NOMO-1 treated with DMSO at 0.1 percent for 48 hours (cell line): Measurements from ENCODE around the gene SNX20.
A peak's percentile ranks its signal among the peaks of the same experiment; 100 is the strongest.

ENCODE experiments used
- DNase-seq: peaks from one replicate; lab custom pipeline; 2025; ENCODE audit not compliant: unreplicated experiment; lab: John Stamatoyannopoulos, UW

SNX20 gene

DNA sequence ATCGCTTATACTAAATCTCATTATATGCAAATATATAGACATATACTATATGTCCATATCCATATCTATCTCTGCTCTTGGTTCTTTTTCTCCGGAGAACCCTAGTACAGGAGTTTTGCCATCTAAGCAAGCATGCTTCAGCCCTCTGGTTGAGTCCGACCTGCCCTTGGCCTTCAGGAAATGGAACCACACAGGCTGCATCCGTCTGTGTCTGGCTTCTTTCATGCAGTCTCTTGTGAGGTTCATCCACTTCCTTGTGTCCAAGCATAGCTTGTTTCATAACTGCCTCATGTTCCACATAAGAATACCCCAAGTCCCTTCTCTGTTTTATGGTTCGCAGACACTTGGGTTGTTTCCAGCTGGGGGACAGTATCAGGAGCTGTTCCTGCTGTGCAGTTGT lies 16.8 kb downstream of the SNX20 start:
- no peak for DNase-seq

DNA sequence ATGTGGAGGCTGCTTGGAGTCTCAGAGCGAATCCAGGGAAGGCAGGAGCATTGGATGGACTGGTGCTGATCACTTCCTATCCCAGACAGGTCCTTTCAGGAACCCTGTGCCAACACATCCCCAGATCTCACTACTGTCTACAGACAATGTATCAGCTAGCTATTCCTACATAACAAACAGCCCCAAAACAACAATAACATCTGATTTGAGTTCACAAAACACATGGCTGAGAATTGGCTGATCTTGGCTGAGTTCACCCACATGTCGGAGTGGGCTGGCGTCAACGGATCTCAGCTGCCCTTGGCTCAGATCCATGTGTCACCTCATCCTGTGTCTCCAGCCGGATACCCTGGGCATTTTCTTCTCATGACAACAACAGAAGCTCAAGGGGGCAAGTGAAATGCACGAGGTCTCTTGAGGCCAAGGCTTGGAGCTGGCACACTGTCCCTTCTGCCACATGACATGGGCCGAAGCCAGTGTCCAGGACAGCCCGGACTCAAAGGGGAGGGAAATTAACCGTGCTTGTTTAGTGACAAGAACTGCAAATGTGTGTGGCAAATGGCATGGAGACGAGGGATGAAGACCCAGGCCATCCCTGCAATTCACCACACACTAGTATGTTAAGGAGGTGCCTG lies 18.7 kb downstream of the SNX20 start:
- DNase-seq: no peak

DNA sequence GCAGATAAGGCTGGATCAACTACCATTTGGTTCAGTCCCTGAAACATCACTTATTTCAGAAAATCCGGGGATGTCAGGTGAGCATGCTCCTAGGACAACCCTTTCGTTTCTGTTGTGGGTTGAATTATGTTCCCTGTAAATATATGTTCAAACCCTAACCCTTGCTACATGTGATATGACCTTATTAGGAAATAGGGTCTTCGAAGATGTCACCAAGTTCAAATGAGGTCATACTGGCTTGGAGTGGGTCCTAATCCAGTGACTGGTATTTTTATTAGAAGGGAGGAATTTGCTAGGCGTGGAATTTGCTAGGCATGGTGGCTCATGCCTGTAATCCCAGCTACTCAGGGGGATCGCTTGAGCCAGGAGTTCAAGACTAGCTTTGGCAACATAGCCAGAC lies 21.3 kb downstream of the SNX20 start:
- DNase-seq: no peak

DNA sequence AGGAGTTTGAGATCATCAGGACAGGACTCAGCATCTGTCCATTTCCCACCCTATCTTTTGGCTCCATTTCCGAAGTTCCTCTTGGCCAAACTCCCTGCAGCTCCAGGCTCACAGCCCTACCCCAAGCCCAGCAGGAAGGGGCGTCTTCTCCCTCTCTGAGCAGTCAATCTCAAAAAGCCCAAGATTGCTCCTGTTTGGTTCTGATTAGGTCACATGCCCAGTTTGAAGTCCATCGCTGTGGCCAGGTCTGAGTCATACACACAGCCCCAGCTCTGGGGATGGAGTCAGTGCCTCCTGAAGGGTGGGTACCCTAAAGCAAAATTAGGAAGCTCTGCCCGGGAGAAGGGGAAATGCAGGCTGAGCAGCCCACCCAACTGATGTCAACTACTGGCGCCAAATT lies 23.9 kb downstream of the SNX20 start:
- DNase-seq: no peak

DNA sequence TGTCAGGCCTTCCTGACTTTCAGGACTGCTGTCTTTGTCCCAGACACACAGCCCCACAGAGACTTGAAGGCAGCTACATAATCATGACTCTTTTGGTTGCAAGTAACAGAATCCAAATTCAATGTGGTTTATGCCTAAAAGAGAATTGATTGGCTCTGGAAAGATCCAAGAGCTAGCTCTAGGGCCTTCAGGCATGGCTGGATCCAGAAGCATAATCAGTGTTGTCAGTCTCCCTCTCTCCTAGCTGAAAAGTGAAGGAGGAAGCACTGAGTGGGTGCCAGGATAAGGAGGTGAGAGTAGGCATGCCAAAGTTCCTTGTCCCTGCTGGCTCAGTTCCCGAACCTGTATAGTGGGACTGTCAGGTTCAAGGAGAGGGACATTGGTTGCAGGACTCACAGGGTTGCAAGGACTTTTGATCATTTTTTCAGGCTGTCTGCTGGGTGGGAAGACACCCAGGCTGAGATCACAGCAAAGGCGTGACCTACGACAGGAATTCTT lies 25.5 kb downstream of the SNX20 start:
- DNase-seq: no peak

DNA sequence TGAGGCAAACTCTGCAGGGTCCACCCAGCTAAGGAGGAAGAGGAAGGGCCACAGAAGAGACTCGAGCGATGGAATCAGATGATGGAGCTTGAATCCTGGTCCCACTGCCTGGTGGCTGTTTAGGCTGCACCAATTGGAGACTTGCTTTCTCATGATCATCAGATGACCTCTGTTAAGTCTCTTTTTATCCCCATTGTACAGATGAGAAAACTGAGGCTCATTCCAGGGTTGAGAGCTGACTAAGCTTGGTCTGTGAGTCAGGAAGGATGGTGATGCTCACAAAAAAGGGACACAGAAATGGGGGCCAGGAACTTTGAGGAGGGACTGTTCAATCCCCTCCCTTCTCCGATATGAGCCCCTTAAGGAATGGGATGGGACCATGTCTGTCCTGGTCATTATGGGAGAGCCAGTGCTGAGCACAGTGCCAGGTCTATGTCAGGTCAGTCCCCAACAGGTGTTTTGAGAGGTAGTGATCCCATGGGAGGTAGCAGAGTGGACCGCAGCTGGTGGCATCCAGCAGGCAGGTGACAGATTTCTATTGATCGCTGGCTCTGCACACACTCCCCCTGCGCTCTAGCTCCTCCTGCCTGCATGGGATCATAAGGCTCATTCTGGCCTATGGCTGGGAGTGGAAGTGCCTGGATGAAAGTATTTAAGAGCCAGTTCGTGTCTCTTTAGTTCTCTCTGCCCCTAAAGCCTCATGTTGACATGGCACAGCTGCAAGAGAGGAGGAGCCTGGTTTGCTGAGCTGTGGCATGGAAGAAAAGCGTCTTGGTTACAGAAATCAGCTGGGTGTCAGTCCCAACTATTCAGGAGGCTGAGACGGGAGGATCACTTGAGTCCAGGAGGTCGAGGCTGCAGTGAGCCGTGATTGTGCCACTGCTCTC lies 27.2 kb downstream of the SNX20 start:
- no peak for DNase-seq

DNA sequence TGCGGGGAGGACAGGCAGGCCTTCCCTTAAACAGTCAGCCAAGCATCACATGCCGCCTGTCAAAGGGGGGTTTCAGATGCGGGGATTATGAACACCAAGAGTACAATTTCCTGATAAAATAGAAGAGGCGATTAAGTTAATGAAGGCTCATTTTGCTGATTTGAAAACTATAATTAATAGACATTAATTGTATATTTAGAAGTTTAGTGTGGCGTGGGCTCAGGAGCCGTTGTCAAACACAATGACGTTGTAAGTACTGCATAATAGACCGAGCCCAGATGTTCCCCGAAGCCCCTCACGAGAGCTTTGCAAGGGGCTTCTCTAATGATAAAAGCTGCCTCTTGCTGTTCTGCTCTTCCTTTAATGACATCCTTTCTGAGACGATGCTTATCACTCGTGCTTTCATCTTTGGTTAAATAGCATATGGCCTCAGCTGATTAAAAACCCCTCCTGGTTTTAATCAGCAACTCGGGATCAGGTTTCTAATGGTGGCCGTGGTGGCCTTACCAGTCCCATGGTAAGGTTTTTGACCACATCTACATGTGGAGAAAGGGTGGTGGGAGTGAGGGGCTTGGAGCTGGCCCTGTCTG lies 28.2 kb downstream of the SNX20 start:
- no peak for DNase-seq

DNA sequence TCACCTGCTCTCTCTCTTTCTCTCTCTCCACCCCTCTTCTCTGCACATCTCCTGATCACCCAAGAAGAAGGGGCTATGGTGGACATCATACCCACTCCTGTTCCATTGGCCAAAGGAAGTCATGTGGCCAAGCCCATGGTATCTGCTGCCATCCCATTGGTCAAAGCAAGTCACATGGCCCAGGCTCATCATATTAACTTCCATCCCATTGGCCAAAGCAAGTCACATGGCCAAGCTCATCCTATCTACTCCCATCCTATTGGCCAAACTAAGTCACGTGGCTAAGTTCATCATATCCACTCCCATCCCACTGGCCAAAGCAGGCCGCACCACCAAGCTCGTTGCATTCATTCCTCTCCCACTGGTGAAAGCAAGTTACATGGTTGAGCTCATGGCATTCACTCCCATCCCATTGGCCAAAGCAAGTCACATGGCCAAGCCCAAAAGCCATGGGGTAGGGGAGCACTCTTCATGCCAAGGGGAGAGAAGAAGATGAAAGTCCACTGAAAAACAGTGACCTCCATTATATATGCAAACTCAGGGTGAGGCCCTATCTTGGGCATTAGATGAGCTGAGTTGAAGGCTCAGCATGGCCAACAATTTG lies 29.2 kb downstream of the SNX20 start:
- DNase-seq: no peak

DNA sequence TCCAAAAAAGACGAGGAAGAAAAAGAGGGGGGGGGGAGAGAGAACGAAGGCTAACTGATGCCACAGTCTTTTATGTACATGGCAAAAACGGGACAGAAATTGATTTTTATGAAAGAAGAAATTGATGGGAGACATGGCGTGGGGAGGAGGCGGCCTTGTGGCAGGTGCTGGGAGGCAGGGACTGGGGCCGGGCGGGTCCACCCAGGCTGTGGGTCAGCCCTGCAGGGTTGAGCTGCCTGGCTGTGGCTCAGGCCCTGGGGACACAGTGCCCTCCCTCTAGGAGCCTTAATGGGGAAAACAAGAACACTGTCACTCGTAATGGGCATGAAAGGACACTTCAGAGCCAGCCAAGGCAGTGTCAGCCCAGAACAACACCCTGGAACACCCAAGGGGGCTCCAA lies 34.8 kb downstream of the SNX20 start:
- no peak for DNase-seq

DNA sequence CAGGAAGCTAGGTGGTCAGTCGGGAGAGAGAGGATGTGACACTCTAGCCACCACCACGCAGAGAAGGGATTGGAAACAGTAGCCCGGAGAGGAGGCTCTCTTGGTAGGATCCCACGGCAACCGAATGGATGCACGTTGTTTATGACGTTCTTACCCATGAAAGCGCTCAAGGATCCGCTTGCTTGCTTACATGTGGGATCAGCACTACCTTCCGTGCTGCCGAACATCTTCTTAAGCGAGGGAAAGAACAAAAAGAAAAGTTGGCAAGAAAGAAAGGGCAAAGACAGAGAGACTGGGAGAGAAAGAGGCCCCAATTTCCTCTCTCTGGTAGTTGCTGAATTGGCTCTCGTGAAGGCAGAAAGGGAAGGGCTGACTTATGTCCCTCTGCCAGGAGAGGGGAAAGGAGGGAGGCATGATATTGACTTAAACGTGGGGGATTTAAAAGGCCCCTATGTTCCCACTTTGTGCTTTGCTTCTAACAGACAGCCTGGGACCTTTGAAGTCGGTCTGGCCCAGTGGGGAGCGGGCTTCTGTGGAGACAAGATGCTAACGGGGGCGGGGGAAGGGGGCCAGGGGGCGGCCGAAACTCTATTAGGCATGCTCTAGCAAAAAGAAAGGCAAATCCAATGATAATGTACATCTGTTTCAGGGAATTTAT lies 35.4 kb downstream of the SNX20 start:
- no peak for DNase-seq

DNA sequence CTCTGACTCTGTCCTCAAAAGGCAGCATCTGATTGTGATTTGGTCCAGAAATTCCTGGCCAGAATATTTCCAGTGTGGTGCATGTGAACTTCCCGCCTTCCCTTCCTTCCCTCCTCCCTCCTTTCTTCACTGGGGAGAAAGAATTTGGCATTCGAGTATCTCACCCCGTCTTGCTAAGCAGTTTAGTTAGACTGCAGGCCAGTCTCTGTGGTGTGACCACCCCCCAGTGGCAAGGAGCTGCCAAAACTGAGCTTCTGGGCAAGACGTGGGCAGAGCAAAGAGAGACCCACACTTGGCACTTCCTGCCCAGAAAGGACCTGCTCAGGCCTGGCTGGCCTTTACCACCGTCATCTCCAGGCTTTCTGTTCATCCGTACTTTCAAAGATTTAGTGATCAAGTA lies 36.4 kb downstream of the SNX20 start:
- peak; percentile 2 for DNase-seq

DNA sequence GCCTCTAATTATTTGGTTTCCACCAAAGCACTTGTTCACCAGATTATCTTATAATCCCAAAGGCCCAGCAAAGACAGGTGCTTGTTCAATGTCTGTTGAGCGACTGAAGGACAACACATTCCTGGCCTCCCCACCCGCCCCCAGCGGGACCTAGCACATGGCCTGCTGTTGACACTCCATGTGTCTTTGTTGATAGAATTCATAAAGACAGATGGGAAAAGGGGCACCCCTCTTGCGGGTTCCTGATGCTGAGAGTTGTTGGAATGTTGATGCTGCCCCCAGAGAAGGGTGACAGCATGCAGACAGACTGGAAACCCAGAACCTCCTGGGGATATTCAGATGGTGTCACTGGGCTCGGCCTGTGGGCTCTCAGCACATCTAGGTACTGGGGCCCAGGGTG lies 36.9 kb downstream of the SNX20 start:
- DNase-seq: no peak

DNA sequence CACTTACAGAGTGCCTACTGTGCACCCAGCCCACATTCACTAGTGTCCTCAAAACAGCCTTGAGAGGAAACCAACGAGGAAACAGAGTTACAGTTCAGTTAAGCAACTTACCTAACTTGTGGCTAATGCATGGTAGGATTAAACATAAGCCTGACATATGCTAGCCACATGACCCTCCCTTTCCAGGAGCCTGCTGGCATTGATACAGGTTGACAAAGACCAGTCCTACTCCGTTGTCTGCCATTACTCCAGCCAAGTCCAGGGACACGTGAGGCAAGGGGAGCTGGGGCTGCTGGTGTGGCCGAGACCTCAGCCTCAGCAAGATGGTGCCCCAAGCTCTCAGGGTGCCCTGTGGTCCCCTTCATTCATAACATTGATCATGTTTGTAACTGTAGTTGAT lies 37.9 kb downstream of the SNX20 start:
- DNase-seq: no peak

DNA sequence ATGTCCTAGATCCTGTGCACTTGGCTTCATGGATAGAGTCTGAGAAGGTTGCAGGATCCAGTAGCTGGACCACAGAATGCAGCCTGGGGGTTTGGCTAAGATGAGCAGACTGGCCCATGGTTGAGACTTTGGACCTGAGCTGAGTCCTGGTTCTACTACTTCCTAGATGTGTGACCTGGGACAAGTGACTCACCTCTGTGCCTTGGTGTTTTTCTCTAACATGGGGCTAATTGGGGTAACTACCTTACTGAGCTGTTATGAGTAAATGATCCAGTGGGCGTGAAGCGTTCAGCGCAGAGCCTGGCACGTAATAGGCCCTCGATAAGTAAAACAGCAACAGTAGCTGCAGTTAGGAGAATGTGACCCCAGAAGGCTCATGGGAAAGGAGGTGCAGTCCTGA lies 38.8 kb downstream of the SNX20 start:
- no peak for DNase-seq

DNA sequence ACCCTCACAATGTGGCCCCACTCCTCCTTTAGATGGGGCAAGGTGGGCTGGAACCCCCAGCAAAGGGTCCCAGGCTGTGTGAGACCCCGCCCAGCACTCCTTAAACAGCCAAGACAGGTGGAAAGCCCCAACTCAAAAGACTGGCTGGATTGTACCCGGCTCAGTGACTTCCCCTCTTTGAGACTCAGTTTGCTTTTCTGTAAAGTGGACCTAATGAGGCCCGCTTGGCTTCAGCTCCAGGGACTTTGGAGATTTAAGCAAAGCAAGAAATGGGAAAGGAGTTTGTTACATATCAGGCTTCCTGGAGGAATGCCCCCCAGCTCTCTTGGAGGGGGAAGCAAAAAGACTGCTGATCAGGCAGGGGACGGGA lies 39.3 kb downstream of the SNX20 start:
- no peak for DNase-seq

DNA sequence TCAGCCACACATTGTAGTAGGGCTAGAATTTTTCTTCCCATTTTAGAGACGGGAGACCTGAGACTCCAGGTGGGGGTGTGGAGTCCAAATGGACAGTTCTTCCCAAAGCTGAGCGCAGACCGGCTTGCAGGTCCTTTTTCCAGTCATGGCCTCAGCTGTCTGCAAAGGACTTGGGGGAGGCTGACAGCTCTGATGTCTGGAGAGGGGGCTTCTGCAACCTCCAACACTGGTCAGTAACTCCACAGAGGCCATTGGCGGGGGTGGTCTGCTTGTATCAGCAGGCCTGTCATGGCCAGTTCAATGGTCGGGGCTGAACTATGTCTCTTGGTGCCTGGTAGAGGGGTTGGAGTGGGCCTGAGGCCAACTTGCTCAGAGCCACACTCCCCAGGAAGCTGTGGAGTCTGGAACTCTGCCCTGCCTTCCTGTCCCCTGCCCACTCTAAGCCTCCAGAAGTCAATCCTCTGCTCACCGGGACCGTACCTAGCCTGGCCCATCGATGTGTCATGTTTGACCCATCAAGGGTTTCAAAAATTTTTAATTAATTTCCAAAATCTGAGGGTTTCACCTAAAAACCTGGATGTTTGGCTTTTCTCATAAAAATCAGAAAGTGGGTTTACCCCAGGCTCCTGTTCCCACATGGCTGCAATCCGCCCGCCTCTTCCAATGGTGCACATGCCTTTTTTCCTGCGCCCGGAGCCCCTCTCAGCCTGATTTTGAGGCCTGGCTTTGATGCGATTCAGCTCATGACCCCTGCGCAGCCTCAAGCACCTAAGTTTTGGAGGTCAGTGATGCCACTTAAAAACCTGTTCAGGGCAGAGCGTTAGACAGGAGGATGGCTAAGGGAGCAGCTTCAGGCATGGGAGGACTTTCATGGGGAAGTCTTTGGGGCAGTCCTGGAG lies 39.9 kb downstream of the SNX20 start:
- no peak for DNase-seq

DNA sequence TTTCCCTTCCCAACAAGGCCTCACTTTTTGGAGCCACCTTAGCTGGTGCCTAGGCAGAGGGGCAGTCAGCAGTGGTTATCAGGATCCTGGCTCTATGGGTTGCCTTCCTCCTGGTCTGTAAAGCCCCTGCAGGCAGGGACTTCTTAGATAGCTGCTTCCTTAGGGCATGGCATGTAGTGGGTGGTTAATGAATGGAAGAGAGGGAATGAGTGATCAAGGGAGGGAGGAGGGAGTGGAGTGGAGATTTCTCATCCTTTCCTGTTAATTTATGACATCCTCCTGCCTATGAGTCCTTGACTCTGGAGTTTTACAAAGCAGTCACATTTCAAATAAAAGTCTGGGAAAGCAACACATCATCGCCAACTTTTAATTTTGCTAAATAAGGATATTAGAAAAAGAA lies 40.7 kb downstream of the SNX20 start:
- DNase-seq: no peak

DNA sequence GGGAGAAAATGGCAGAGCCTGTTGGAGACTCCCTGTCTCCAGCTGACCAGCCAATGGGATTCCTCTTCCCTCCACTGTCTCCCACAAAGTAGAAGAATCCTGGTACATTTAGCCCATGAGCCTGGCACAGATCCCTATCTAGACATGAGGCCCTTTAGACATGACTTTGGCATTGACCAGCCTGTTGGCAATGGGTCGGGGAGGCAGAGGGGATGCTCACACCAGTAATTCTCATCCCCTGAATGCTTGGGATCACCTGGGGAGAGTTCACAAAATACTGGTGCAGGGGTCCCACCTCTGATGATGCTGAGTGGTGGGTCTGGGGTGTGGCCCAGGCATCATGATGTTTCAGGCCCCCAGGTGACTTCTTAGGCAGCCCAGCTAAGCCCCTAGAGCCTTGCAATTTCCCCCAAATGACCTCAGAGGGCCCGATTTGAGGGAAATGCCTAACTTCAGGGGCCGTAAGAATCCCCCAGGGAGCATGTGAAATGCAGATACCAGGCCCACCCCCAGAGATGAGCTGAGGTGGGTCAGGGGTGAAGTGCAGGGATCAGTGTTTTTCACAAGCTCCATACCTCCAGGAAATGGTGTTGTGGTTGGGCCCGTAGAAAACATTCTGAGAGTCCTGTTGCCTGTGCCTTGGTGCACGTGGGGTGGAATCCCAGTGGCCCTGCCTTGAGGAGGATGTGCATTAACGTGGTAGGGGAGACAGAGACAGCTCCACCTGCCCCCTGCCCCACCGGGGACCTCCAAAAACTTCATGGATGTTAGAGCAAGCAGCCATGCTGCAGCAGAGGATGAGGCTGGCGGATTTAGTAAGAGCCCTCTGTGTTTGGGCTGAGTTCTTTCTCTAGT lies 42.1 kb downstream of the SNX20 start:
- no peak for DNase-seq
